HG02870 (cell line): ENCODE data around the gene BRD9.
"Not testable (repeated sequence)": the region's sequence is repeated elsewhere in the genome, so short reads cannot be mapped to it uniquely, and the experiment has no call there.

Source experiments
- ATAC-seq: cut with Tn5 transposase; IDR thresholded peaks from one replicate; pipeline ENCODE4 v1.9.1; 2021; ENCODE audit warnings: mild to moderate bottlenecking, moderate library complexity; ENCODE audit not compliant: unreplicated experiment

Gene BRD9

GRCh38 chr5:892394-893136 lies at the start of gene BRD9, which contains the start of gene TRIP13:
TSS of gene BRD9 (minus strand) at chr5:892801. CDS start at chr5:892657, 144 bp downstream.
TSS of gene TRIP13 (plus strand) at chr5:892884. CDS start at chr5:892999, 115 bp downstream.
- peak; percentile 96 for ATAC-seq

- ATAC-seq, result not testable (repeated sequence)
Observed at GRCh38 chr5:940741-941140, 48.1 kb upstream of the BRD9 start.

DNA sequence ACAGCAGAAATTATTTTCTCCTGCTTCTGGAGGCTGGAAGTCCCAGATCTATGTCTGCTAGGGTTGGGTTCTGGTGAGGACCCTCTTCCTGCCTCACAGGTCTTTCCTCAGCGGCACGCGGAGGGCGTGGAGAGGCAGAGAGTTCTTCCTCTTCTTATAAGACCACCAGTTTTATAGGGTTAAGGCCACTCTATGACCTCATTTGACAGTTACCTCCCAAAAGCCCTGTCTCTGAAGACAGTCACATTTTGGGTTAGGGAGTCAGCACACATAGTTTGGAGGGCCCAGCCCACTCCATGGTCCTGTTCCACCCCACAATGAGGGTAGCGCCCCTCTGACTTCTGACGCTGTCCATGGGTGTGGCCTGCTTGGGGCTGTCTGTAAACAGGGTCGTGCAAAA lies 46.8 kb upstream of the BRD9 start:
- no peak for ATAC-seq

DNA sequence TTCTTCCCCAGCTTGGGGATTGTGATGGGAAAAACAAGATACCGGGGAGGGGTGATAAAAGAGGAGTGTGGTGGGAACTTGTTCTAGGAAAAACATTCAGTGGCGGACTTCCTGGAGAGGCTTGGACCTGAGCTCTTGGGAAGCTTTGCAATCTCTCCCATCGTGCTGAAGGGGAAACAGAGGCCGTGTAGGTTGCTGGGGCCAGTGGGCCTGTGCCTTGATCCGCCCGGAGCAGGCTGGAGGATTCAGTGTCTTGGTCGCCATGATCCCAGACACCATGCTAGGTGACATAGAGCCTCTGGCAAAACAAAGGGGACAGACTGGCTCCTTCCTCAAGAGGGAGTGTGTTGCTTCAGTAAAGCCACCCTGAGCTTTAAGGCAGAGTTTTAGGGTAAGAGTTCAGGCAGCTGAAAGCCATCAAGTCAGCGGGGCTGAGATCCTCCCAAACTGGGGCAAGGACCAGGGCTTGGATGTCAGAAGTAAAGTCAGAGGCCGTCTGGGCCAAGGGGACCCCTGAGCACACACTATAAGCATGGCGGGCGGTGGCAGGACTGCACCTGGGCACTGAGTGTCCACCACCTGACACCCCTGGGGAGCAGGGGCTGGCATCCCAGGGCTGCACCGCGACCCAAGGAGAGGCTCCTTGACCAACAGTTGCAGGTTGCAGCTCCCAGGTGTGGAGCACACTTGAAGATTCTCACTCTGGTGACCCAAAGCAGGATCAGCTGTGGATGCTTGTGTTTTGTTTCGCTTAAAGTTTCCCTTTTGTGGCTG lies 44.7 kb upstream of the BRD9 start:
- no peak for ATAC-seq

GRCh38 chr5:936149-937144 lies 43.8 kb upstream of the BRD9 start:
- no peak for ATAC-seq

DNA sequence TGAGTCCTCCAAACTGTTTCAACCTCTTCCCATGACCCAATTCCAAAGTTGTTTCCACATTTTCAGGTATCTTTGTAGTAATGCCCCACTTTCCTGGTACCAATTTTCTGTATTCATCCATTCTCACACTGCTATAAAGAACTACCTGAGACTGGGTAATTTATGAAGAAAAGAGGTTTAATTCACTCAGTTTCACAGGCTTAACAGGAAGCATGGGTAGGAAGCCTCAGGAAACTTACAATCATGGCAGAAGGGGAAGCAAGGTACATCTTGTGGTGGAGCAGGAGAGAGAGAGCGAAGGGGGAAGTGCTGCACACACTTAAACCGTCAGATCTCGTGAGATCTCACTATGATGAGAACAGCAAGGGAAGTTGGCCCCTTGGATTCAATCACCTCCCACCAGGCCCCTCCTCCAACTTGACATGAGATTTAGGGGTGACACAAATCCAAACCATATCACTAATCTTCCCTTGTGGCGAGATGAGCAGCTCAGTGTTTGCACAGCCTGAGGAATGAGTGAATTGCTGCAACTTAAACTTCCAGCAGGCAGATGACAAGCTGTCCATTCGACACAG lies 43.0 kb upstream of the BRD9 start:
- no peak for ATAC-seq

- not testable (repeated sequence) for ATAC-seq
Observed at GRCh38 chr5:934381-934967, 41.9 kb upstream of the BRD9 start.

DNA sequence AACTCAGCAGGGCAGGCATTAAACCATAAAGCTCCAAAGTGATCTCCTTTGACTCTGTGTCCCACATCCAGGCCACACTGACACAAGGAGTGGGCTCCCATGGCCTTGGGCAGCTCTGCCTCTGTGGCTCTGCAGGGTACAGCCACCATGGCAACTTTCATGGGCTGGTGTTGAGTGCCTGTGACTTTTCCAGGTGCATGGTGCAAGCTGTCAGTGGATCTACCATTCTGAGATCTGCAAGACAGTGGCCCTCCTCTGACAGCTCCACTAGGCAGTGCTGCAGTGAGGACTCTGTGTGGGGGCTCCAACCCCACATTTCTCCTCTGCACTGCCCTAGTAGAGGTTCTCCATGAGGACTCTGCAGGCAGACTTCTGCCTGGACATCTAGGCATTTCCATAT lies 41.4 kb upstream of the BRD9 start:
- not testable (repeated sequence) for ATAC-seq

- no peak for ATAC-seq
Observed at GRCh38 chr5:933251-933861, 40.8 kb upstream of the BRD9 start.

GRCh38 chr5:932628-933250 lies 40.1 kb upstream of the BRD9 start:
- no peak for ATAC-seq

DNA sequence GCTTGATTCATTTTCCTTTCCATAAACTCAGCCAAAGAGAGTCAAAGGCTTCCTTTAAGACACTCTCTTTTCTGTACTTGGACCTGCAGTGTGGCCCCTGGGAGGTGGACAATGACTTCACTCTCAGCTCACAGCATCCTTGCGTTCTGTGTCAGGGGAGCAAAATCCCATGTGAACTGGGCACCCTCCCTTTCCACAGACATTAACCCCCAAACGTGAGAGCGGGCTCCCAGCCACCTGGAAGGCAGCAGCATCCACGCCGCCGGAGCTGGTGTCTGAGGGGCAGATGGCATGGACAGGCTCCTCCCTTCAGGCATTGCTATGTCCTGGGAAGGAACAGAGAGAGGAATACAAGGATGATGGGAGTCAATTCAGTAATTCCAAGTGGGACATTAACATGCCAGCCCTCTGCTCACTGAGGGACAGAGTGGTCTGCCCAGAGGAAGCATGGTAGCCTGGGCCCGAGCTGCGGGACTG lies 39.6 kb upstream of the BRD9 start:
- no peak for ATAC-seq

DNA sequence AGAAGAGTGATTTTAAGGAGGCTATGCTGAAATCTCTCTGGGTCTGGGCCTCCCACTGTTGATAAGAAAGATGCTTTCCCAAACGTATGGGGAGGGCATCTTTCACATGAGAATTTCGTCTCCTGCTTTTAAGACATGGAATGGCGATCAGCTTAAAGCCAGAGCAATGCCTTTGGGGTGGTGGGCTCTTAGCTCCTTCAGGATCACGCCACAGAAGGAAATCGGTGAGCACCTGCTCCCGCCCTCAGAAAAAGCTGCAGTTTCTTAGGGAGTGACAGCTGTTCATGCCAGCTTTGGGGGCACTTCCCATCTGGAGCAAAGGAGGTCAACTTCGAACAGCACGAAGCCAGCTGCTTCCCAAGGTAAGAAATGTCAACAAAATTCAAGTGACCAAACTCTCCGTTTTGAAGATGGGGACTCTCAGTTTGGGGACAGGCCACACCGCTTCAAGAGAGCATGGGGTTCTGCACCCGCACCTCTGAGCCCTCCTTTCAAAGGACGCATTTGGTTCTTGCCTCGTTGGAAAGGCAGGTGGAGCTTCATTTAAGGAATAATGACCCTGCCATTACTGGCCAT lies 39.1 kb upstream of the BRD9 start:
- no peak for ATAC-seq

- no peak for ATAC-seq
Observed at GRCh38 chr5:930866-931265, 38.3 kb upstream of the BRD9 start.

- ATAC-seq, result no peak
Observed at GRCh38 chr5:929596-929995, 37.0 kb upstream of the BRD9 start.

DNA sequence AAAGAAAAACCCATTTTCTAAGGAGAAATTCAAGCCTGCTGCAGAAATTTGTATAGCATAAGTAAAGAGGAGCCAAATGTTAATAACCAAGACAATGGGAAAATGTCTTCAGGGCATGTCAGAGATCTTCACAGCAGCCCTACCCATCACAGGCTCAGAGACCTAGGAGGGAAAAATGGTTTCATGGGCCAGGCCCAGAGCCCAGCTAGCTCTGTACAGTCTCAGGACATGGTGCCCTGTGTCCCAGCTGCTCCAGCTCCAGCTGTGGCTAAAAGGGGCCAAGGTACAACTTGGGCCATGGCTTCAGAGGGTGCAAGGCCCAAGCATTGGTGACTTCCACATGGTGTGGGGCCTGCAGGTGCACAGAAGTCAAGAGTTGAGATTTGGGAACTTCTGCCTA lies 36.6 kb upstream of the BRD9 start:
- ATAC-seq, result not testable (repeated sequence)

DNA sequence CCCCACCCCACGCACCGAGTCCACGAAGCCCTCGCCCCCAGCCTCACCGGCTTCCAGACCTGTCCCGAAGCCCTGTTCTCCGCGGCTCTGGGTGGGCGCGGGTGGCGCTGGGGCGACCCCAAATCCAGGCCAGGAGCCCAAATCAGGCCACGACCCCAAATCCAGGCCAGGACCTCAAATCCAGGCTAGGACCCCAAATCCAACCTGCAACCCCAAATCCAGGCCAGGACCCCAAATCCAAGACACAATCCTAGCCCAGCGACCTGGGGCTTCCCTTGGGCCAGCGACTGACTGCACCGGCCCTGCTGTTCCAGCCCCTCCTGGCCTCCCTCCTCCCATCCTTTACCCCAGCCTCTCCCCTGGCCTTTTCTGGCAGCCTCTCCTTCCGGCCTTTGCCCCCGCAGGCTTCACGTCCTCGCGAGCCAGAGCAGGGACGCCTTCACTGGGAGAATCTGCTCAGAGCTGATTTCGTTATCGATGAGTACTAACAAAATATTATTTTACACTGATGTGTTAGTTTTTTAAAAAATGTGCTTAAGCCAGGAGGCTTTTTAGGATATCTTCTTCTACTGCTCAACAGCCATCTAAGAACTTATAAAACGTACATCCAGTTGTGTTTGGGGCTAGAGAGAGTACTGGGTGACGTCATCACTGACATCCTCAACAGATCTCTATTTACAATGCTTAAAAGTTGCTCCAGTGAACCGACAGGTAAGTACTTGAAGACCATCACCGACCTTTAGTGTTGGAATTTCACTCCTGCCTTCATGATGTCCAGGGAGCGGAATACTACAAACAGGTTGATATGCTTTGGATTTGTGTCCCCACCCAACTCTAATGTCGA lies 34.8 kb upstream of the BRD9 start:
- no peak for ATAC-seq

DNA sequence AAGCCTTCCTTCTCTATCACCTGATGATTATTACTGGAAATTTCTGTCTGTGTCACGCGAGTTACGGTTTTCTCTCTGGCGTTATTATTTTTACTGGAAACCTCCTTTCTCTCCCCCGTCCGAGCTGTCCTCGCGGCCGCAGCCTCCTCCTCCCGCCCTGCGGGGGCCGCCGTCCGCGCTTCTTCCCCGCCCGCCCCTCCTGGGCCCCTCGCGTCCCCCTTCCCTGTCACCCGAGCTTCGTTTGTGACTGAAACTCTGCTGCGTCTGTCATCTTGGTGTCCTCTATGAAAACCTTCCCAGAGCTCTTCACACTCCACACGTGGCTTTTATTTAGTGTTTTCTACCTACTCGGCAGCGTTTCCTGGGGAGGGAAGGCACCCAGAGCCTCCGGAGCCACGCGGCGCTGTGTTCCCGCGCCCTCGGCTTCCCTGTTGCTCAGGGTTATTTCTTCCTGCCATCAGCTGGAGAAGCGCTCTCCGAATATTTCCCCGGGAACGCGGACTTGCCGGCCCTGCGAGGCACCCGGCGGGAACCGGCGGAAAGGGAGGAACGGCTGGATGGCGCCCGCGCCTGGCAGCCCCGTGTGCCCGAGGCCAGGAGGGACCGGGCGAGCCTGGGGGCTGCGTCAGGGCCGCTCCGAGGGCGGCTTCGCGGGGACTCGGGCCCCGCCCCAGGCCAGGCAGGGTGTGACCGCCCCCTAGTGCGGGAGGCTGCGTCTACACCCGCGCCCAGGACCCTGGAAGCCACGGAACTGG lies 34.0 kb upstream of the BRD9 start:
- no peak for ATAC-seq
